IMR-90 (cell line): Measurements from ENCODE around the gene LEF1. TPM values are rescaled to one million over a fixed set of nuclear protein-coding genes. Genes with fewer than 3 reads are reported as not detected.

Source experiments
- ATAC-seq: fragments of 200-7000 bp; cut with Tn5 transposase; 2 replicates; pipeline ENCODE4 v1.9.1; 2020; ENCODE audit warnings: low read depth, mild to moderate bottlenecking, moderate library complexity
- BruUV-seq: library from RNA; stranded (reverse); fragments of 400-500 nt; replicated peaks from 2 replicates; lab custom pipeline; 2021; lab: Mats Ljungman, UMichigan
- CTCF ChIA-PET: fragments of 300-600 bp; formaldehyde crosslinking; extraction: SDS; loops from one replicate; lab custom pipeline; 2021; ENCODE audit warnings: antibody characterized with exemption; lab: Yijun Ruan, JAX
- POLR2A ChIA-PET: fragments of 300-600 bp; sonication (Branson Sonifier 250); formaldehyde crosslinking; loops from one replicate; lab custom pipeline; 2022; ENCODE audit warnings: antibody characterized with exemption; ENCODE audit not compliant: unreplicated experiment; lab: Charles Lee
- DNase-seq: peaks from one replicate; pipeline ENCODE4 v3.0.0; 2013
- H2AFZ ChIP-seq: replicated peaks from 2 replicates; pipeline ENCODE3; 2013; ENCODE audit warnings: low read length, mild to moderate bottlenecking; ENCODE audit not compliant: poor library complexity
- H2AK5ac ChIP-seq: 2 replicates; pipeline ENCODE4 v1.6.1; 2013; ENCODE audit warnings: low read depth, low read length, inconsistent platforms
- H2AK9ac ChIP-seq: replicated peaks from 2 replicates; pipeline ENCODE3; 2013; ENCODE audit warnings: mild to moderate bottlenecking, low read depth, low read length, moderate library complexity; ENCODE audit not compliant: poor library complexity
- H2BK120ac ChIP-seq: 2 replicates; pipeline ENCODE4 v1.6.1; 2013; ENCODE audit warnings: low read depth, low read length, inconsistent platforms
- H2BK15ac ChIP-seq: 3 replicates; pipeline ENCODE4 v1.6.1; 2013; ENCODE audit warnings: low read depth, low read length, inconsistent platforms
- H2BK20ac ChIP-seq: 2 replicates; pipeline ENCODE4 v1.6.1; 2013; ENCODE audit warnings: low read depth, mild to moderate bottlenecking, inconsistent platforms, low read length, moderate library complexity
- H2BK5ac ChIP-seq: 2 replicates; pipeline ENCODE4 v1.6.1; 2013; ENCODE audit warnings: mild to moderate bottlenecking, low read depth, low read length, inconsistent platforms; ENCODE audit not compliant: poor library complexity, severe bottlenecking
- H3K14ac ChIP-seq: replicated peaks from 2 replicates; pipeline ENCODE4 v1.6.1; 2013; ENCODE audit warnings: low read depth, low read length, inconsistent platforms
- H3K18ac ChIP-seq: 2 replicates; pipeline ENCODE4 v1.6.1; 2013; ENCODE audit warnings: low read depth, low read length, control low read depth
- H3K23ac ChIP-seq: 2 replicates; pipeline ENCODE4 v1.6.1; 2013; ENCODE audit warnings: low read depth, low read length, inconsistent platforms
- H3K27ac ChIP-seq: 2 replicates; pipeline ENCODE4 v1.5.1; 2013; ENCODE audit warnings: mild to moderate bottlenecking, control low read depth, low read length; ENCODE audit not compliant: insufficient read depth
- H3K27me3 ChIP-seq: 2 replicates; pipeline ENCODE4 v1.6.1; 2013; ENCODE audit warnings: low read length; ENCODE audit not compliant: control insufficient read depth, insufficient read depth
- H3K36me3 ChIP-seq: 2 replicates; pipeline ENCODE4 v1.6.1; 2013; ENCODE audit warnings: low read length, mixed read lengths; ENCODE audit not compliant: control insufficient read depth, insufficient read depth
- H3K4ac ChIP-seq: 2 replicates; pipeline ENCODE4 v1.6.1; 2013; ENCODE audit warnings: low read depth, low read length, inconsistent platforms
- H3K4me1 ChIP-seq: 2 replicates; pipeline ENCODE4 v1.6.1; 2013; ENCODE audit warnings: low read length, mixed read lengths; ENCODE audit not compliant: control insufficient read depth, insufficient read depth
- H3K4me2 ChIP-seq: 2 replicates; pipeline ENCODE4 v1.6.1; 2013; ENCODE audit warnings: low read depth, mild to moderate bottlenecking, control low read depth, low read length, moderate library complexity
- H3K4me3 ChIP-seq: 2 replicates; pipeline ENCODE4 v1.5.1; 2013; ENCODE audit warnings: low read depth, mild to moderate bottlenecking, control low read depth, low read length, moderate library complexity; ENCODE audit not compliant: insufficient read depth
- H3K56ac ChIP-seq: 2 replicates; pipeline ENCODE4 v1.6.1; 2013; ENCODE audit warnings: low read length, inconsistent platforms; ENCODE audit not compliant: insufficient read depth; ENCODE audit errors: extremely low read depth
- H3K79me1 ChIP-seq, 2 experiments: 2 replicates each; pipeline ENCODE4 v1.6.1; 2013; ENCODE audit warnings: low read length in 2 of 2, inconsistent platforms in 1 of 2, low read depth in 1 of 2
- H3K9ac ChIP-seq: 2 replicates; pipeline ENCODE4 v1.6.1; 2013; ENCODE audit warnings: low read depth, low read length, control low read depth
- H3K9me1 ChIP-seq: 2 replicates; pipeline ENCODE4 v1.6.1; 2013; ENCODE audit warnings: low read length, inconsistent platforms; ENCODE audit not compliant: insufficient read depth
- H3K9me3 ChIP-seq: 2 replicates; pipeline ENCODE4 v1.6.1; 2013; ENCODE audit warnings: low read length; ENCODE audit not compliant: control insufficient read depth, insufficient read depth
- H4K20me1 ChIP-seq: 2 replicates; pipeline ENCODE4 v1.6.1; 2013; ENCODE audit warnings: low read length, inconsistent platforms; ENCODE audit not compliant: insufficient read depth
- H4K5ac ChIP-seq: 2 replicates; pipeline ENCODE4 v1.6.1; 2013; ENCODE audit warnings: mild to moderate bottlenecking, low read depth, low read length, control low read depth
- H4K8ac ChIP-seq, 2 experiments: 2 replicates each; pipeline ENCODE4 v1.6.1; 2013; ENCODE audit warnings: low read depth in 2 of 2, low read length in 2 of 2, control low read depth in 1 of 2, inconsistent platforms in 1 of 2
- H4K91ac ChIP-seq: 2 replicates; pipeline ENCODE4 v1.6.1; 2013; ENCODE audit warnings: low read depth, low read length, inconsistent platforms; ENCODE audit not compliant: insufficient read depth
- BHLHE40 ChIP-seq: fragments of 150-350 bp; IDR thresholded peaks from 2 replicates; pipeline ENCODE4 v1.6.1; 2016; ENCODE audit warnings: mild to moderate bottlenecking, low read depth, low read length
- CEBPB ChIP-seq: IDR thresholded peaks from 2 replicates; pipeline ENCODE4 v1.6.1; 2012; ENCODE audit warnings: low read depth, low read length, improper control_type of control experiment
- CHD1 ChIP-seq: IDR thresholded peaks from 2 replicates; pipeline ENCODE4 v1.6.1; 2012; ENCODE audit warnings: low read depth, low read length, improper control_type of control experiment
- CTCF ChIP-seq: conservative IDR thresholded peaks from 2 replicates; pipeline ENCODE4 v1.5.1; 2012; ENCODE audit warnings: mild to moderate bottlenecking, low read depth, low read length, improper control_type of control experiment
- ELK1 ChIP-seq: fragments of 150-350 bp; IDR thresholded peaks from 2 replicates; pipeline ENCODE4 v1.6.1; 2016; ENCODE audit warnings: low read depth, mild to moderate bottlenecking, low read length, moderate library complexity, borderline replicate concordance
- FOS ChIP-seq: fragments of 150-350 bp; IDR thresholded peaks from 2 replicates; pipeline ENCODE4 v1.6.1; 2016; ENCODE audit warnings: low read depth, low read length
- MAFK ChIP-seq: IDR thresholded peaks from 2 replicates; pipeline ENCODE4 v1.6.1; 2012; ENCODE audit warnings: low read depth, low read length, improper control_type of control experiment
- MAZ ChIP-seq: IDR thresholded peaks from 2 replicates; pipeline ENCODE4 v1.6.1; 2012; ENCODE audit warnings: low read depth, mild to moderate bottlenecking, low read length, improper control_type of control experiment, moderate library complexity, borderline replicate concordance
- MXI1 ChIP-seq: IDR thresholded peaks from 2 replicates; pipeline ENCODE4 v1.6.1; 2012; ENCODE audit warnings: low read depth, mild to moderate bottlenecking, low read length, moderate library complexity, borderline replicate concordance
- NFE2L2 ChIP-seq: fragments of 150-350 bp; IDR thresholded peaks from 2 replicates; pipeline ENCODE4 v1.6.1; 2016; ENCODE audit warnings: low read depth, mild to moderate bottlenecking, low read length
- POLR2A ChIP-seq: IDR thresholded peaks from 2 replicates; pipeline ENCODE4 v1.6.1; 2012; ENCODE audit warnings: mild to moderate bottlenecking, low read depth, low read length
- RAD21 ChIP-seq: IDR thresholded peaks from 2 replicates; pipeline ENCODE4 v1.6.1; 2012; ENCODE audit warnings: low read length, improper control_type of control experiment
- RCOR1 ChIP-seq: IDR thresholded peaks from 2 replicates; pipeline ENCODE4 v1.6.1; 2012; ENCODE audit warnings: mild to moderate bottlenecking, low read length, improper control_type of control experiment; ENCODE audit not compliant: insufficient replicate concordance
- RFX5 ChIP-seq: IDR thresholded peaks from 2 replicates; pipeline ENCODE4 v1.8.0; 2012; ENCODE audit warnings: low read depth, mild to moderate bottlenecking, low read length, moderate library complexity
- SMC3 ChIP-seq: fragments of 150-350 bp; IDR thresholded peaks from 2 replicates; pipeline ENCODE4 v1.6.1; 2016; ENCODE audit warnings: low read depth, mild to moderate bottlenecking, antibody characterized with exemption, low read length, moderate library complexity
- USF2 ChIP-seq: fragments of 150-350 bp; IDR thresholded peaks from 2 replicates; pipeline ENCODE4 v1.6.1; 2017; ENCODE audit warnings: mild to moderate bottlenecking, antibody characterized with exemption, low read length, low read depth
- WGBS, 2 experiments: methylation state at CpG; one replicate each; pipeline versions ENCODE4 v1.1.5 to v1.1.7; 2013; ENCODE audit warnings: missing lambda C conversion rate in 2 of 2; ENCODE audit not compliant: insufficient read length in 1 of 2; ENCODE audit errors: extremely low coverage in 2 of 2; 5-methylcytosine and 5-hydroxymethylcytosine counted together
- dilution Hi-C: fragments of 300-500 bp; cut with HindIII; formaldehyde crosslinking; loops from one replicate; pipeline ENCODE4 v1.14.3; 2018; ENCODE audit warnings: low sequenced_read_pairs; ENCODE audit not compliant: unreplicated experiment
- in situ Hi-C: fragments of 300-500 bp; cut with MboI; formaldehyde crosslinking; loops from 3 replicates; pipeline ENCODE4 v1.14.3; 2019; ENCODE audit warnings: low sequenced_read_pairs, inconsistent platforms, mixed read lengths
- intact Hi-C: fragments of 100-400 bp; cut with micrococcal nuclease; formaldehyde crosslinking; loops from 2 replicates; pipeline ENCODE4 v1.10.0; 2022
- polyA plus RNA-seq, 3 experiments: library from polyadenylated mRNA; depleted of rRNA; stranded (reverse); fragments of >200 nt; gene quantifications; 2 replicates each; pipeline ENCODE4 v1.2.3, GENCODE V29; 2012; ENCODE audit warnings: low replicate concordance in 1 of 3
- total RNA-seq: library from RNA; depleted of rRNA; stranded (reverse); fragments of >200 nt; gene quantifications from 2 replicates; pipeline ENCODE4 v1.2.3, GENCODE V29; 2012

LEF1 gene
- total and polyA plus RNA-seq, 2 of the 4 experiments (the other 2 are of a cell fraction) = 1.7 to 1.8 TPM

- Histone ChIP-seq H2BK5ac (no peak overlapping the region), H2BK20ac (no peak overlapping the region), H2AK9ac (no peak overlapping the region), H3K4me2 (no peak overlapping the region), H3K4ac (no peak overlapping the region), H4K8ac (no peak overlapping the region), H3K18ac (no peak overlapping the region), H3K4me1 (no peaks in the 10 kb centered on the region; the same call in 1 of the 2 replicates), H2AK5ac (no peak overlapping the region), H2AFZ (no peak overlapping the region), H3K4me3 (no peak overlapping the region), H4K20me1 (no peaks in the 10 kb centered on the region), H3K56ac (no peak overlapping the region), H3K14ac (no peak overlapping the region), H4K91ac (no peak overlapping the region), H3K9me3 (no peaks in the 10 kb centered on the region), H3K27me3 (no peaks in the 10 kb centered on the region), H3K23ac (no peak overlapping the region), H2BK120ac (no peak overlapping the region), H3K27ac (no peak overlapping the region), H3K9ac (no peak overlapping the region), H4K5ac (no peak overlapping the region), H3K9me1 (no peaks in the 10 kb centered on the region), H2BK15ac (no peak overlapping the region), H3K36me3 (no peaks in the 10 kb centered on the region), H3K79me1 (no peaks in the 10 kb centered on the region)
- no peak for TF ChIP-seq MAZ
- TF ChIP-seq FOS = no peak
- TF ChIP-seq MXI1 = no peak
- TF ChIP-seq POLR2A = no peak
- TF ChIP-seq CHD1 = no peak
- TF ChIP-seq CEBPB = no peak
- TF ChIP-seq MAFK = no peak
- no peak for TF ChIP-seq RAD21
- no peak for TF ChIP-seq CTCF
- no peak for TF ChIP-seq ELK1
- TF ChIP-seq SMC3 = no peak
- no peak for TF ChIP-seq BHLHE40
- TF ChIP-seq NFE2L2 = no peak
- TF ChIP-seq USF2 = no peak
- no peak for TF ChIP-seq RCOR1
- no peak for TF ChIP-seq RFX5
- WGBS, 2 experiments = no CpG with 5 or more reads among the region's 7 CpGs
- in situ Hi-C loops = no loop called here
- ChIA-PET POLR2A (no interaction called here), CTCF (no interaction called here)
- no TSS peak for BruUV-seq
- no peak for DNase-seq
- peak; percentile 27; the same call in 1 of the 2 replicates for ATAC-seq
- dilution Hi-C loops = no loop called here
- intact Hi-C loops = no loop called here
Measured at GRCh38 chr4:108117418-108118182, 51.1 kb downstream of the LEF1 start.
